Measurements from ENCODE around the gene DPP6. TPM values are rescaled to one million over a fixed set of nuclear protein-coding genes. Genes with fewer than 3 reads are reported as not detected.

The DPP6 gene
- total and polyA plus RNA-seq, 2 of the 8 experiments (the other 6 are each of a cell fraction or from before 2014, with no cell fraction given) = 4.7 to 6.8 TPM

DNA sequence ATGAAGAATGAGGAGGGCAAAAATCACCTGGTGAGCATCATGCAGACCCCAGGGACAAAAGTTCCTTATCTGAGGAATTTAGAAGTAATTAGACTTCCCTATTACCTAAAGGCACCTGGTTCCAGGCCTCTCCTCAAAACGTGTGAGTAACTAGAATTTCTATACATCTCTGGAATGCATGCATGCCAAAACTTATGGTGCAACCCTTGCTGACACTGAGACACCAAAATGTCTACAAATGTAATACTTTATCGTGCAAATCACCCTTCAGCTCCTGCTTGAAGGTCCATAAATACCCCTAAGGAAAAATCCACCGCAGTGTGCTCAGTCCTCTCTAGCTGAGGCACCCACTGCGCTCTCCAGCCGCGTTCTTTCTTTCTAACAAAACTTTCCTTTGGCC is 866.5 kb downstream of the DPP6 start:
- H4K91ac ChIP-seq (replicated peaks; ENCODE audit: insufficient read length, low read length) = no peak overlapping the region
- H3K56ac ChIP-seq (replicated peaks; ENCODE audit: insufficient read length, low read depth, low read length) = no peak overlapping the region
- no peak overlapping the region for H3K27ac ChIP-seq (ENCODE audit: low read depth, low read length)
- H3K79me2 ChIP-seq (ENCODE audit: control insufficient read depth in 1 of 2, insufficient read depth in 2 of 2, low read length in 2 of 2) = no peaks in the 10 kb centered on the region
- no peak for FAIRE-seq
- no peaks in the 10 kb centered on the region for H4K20me1 ChIP-seq (replicated peaks in 1 of 2; ENCODE audit: control insufficient read depth in 1 of 2, insufficient read depth in 2 of 2, low read length in 2 of 2)
- H3K4ac ChIP-seq (replicated peaks; ENCODE audit: insufficient read length, low read depth, low read length) = no peak overlapping the region
- POLR2A ChIA-PET (ENCODE audit: partially characterized antibody) = no interaction called here
- no peaks in the 10 kb centered on the region for H3K9me3 ChIP-seq (ENCODE audit: insufficient read depth in 2 of 2, low read depth in 1 of 2, low read length in 1 of 2)
- no peak for DNase-seq (ENCODE audit: low read depth in 1 of 2, low spot score in 2 of 2)
- no peak overlapping the region for H3K4me2 ChIP-seq (ENCODE audit: insufficient read depth in 1 of 2, low read depth in 2 of 2, low read length in 2 of 2)
- no peak overlapping the region for H3K18ac ChIP-seq (ENCODE audit: extremely low read depth, low read length)
- WGBS, 2 experiments (ENCODE audit: extremely low coverage in 1 of 2, insufficient coverage in 1 of 2, insufficient read length in 1 of 2, insufficient replicate concordance in 2 of 2, low coverage in 1 of 2, low lambda C conversion rate in 2 of 2, missing lambda C conversion rate in 1 of 2) = 83% methylated on average over 6 of the region's 6 CpGs; no CpG with 5 or more reads in 1 of the 2 experiments
- H3K4me1 ChIP-seq (replicated peaks in 1 of 4; ENCODE audit: control insufficient read depth in 3 of 4, insufficient read depth in 4 of 4, low read length in 3 of 4) = peaks cover 0 to 2% (median 0%) of the 10 kb centered on the region in 4 experiments; a peak in 3 of 7 replicates
- H3K36me3 ChIP-seq (ENCODE audit: control insufficient read depth in 2 of 4, insufficient read depth in 4 of 4, low read length in 3 of 4) = no peaks in the 10 kb centered on the region
- H3K23me2 ChIP-seq (ENCODE audit: low read depth, low read length) = no peaks in the 10 kb centered on the region; the same call in 1 of the 2 replicates
- no peak overlapping the region for H2AFZ ChIP-seq (ENCODE audit: low read length)
- no peak overlapping the region for H2AK5ac ChIP-seq (ENCODE audit: low read depth, low read length)
- H3K4me3 ChIP-seq (ENCODE audit: extremely low read depth in 1 of 4, insufficient read depth in 2 of 4, low read depth in 3 of 4, low read length in 4 of 4) = no peak overlapping the region
- no peak overlapping the region for H2BK5ac ChIP-seq (ENCODE audit: low read depth, low read length)
- no peak overlapping the region for H2BK20ac ChIP-seq (ENCODE audit: low read length)
- CTCF ChIA-PET (ENCODE audit: partially characterized antibody) = interaction anchor here (2.2 to 3.7 kb wide), 2 partner anchors 9 to 34 kb away, joined by 10 to 26 read pairs; no protein-coding TSS in a partner anchor
- no peak overlapping the region for H2BK12ac ChIP-seq (ENCODE audit: low read depth, low read length)
- no peak overlapping the region for H3K23ac ChIP-seq (ENCODE audit: insufficient read length)
- H3K14ac ChIP-seq (ENCODE audit: insufficient read length) = no peak overlapping the region
- H3K9ac ChIP-seq (replicated peaks in 1 of 4; ENCODE audit: extremely low read depth in 1 of 4, low read depth in 3 of 4, low read length in 3 of 4) = no peak overlapping the region
- H2BK120ac ChIP-seq (replicated peaks; ENCODE audit: low read depth, low read length) = no peak overlapping the region
- no peaks in the 10 kb centered on the region for H3K79me1 ChIP-seq (ENCODE audit: low read depth, low read length)
- no peak overlapping the region for H4K8ac ChIP-seq (ENCODE audit: extremely low read depth, insufficient read depth, low read length)
- TF ChIP-seq SIX5 (IDR thresholded peaks at IDR 0.05; ENCODE audit: low read depth, low read length) = no peak
- no peak for TF ChIP-seq EP300 (IDR thresholded peaks at IDR 0.05; ENCODE audit: borderline replicate concordance in 1 of 2, low read depth in 2 of 2, low read length in 2 of 2)
- no peak overlapping the region for H4K5ac ChIP-seq (ENCODE audit: insufficient read length, low read depth, low read length)
- peaks cover 0 to 9% (median 7%) of the 10 kb centered on the region in 4 experiments; a peak in 5 of 7 replicates for H3K27me3 ChIP-seq (replicated peaks in 1 of 4; ENCODE audit: control insufficient read depth in 3 of 4, extremely low read depth in 1 of 4, insufficient read depth in 3 of 4, low read length in 3 of 4)
- no peak overlapping the region for H2BK15ac ChIP-seq (ENCODE audit: low read length)
